Neural cell (in vitro differentiated cells): ENCODE results near the gene SAMD8.

Experiments used
- EP300 ChIP-seq: fragments of 450-650 bp; conservative IDR thresholded peaks from 2 replicates; pipeline ENCODE4 v1.6.1; 2014; ENCODE audit warnings: antibody characterized with exemption, mild to moderate bottlenecking, moderate library complexity; ENCODE audit not compliant: poor library complexity, severe bottlenecking
- EZH2 ChIP-seq: fragments of 200-600, 300-800 bp; shearing (Covaris generic), sonication (generic); IDR thresholded peaks from 2 replicates; pipeline ENCODE4 v1.6.1; 2014; ENCODE audit warnings: antibody characterized with exemption, low read length, borderline replicate concordance, mild to moderate bottlenecking; ENCODE audit not compliant: insufficient read depth, poor library complexity, severe bottlenecking
- POLR2AphosphoS5 ChIP-seq: IDR thresholded peaks from 2 replicates; pipeline ENCODE4 v1.6.1; 2012
- RAD21 ChIP-seq: fragments of 450-650 bp; conservative IDR thresholded peaks from 2 replicates; pipeline ENCODE4 v1.6.1; 2014; ENCODE audit warnings: antibody characterized with exemption, mild to moderate bottlenecking, moderate library complexity
- REST ChIP-seq: IDR thresholded peaks from 2 replicates; pipeline ENCODE4 v1.6.1; 2012; ENCODE audit warnings: borderline replicate concordance
- SMC3 ChIP-seq: fragments of 450-650 bp; conservative IDR thresholded peaks from 2 replicates; pipeline ENCODE4 v1.6.1; 2014; ENCODE audit warnings: antibody characterized with exemption, mild to moderate bottlenecking, moderate library complexity; ENCODE audit not compliant: poor library complexity
- TAF1 ChIP-seq: IDR thresholded peaks from 2 replicates; pipeline ENCODE4 v1.6.1; 2012; ENCODE audit warnings: low read depth
- TF ChIP-seq, protein P1 (sequence below): fragments of 450-650 bp; IDR thresholded peaks from 2 replicates; pipeline ENCODE4 v1.5.1; 2014; ENCODE audit warnings: antibody characterized with exemption, mild to moderate bottlenecking, moderate library complexity; ENCODE audit not compliant: poor library complexity, severe bottlenecking

DNA sequence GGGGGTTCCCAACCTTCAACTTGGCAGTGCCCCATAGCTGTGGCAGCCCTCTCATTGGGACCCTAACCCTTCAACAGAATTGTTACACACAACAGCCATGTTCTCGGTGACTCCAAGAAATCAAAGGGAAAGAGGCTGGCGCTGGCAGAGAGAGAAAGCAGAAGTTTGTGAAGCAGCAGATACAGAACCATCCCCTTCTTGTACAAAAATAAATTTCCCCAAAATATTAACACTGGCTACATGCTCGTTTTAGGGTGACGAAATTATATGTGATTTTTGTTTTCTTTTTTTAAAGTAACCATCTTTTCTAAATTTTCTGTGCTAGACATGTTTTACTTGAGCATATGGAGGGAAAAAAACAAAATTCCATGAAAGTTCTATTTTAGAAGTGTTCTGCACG, 45.2 kb upstream of the SAMD8 start:
- TF ChIP-seq EZH2 (no peak), TAF1 (no peak), REST (no peak), RAD21 (no peak), POLR2AphosphoS5 (no peak), EP300 (no peak), SMC3 (no peak)
- TF ChIP-seq, protein P1, sequence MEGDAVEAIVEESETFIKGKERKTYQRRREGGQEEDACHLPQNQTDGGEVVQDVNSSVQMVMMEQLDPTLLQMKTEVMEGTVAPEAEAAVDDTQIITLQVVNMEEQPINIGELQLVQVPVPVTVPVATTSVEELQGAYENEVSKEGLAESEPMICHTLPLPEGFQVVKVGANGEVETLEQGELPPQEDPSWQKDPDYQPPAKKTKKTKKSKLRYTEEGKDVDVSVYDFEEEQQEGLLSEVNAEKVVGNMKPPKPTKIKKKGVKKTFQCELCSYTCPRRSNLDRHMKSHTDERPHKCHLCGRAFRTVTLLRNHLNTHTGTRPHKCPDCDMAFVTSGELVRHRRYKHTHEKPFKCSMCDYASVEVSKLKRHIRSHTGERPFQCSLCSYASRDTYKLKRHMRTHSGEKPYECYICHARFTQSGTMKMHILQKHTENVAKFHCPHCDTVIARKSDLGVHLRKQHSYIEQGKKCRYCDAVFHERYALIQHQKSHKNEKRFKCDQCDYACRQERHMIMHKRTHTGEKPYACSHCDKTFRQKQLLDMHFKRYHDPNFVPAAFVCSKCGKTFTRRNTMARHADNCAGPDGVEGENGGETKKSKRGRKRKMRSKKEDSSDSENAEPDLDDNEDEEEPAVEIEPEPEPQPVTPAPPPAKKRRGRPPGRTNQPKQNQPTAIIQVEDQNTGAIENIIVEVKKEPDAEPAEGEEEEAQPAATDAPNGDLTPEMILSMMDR: no peak
